Thoracic aorta (tissue), 2 donors: ENCODE data around the gene COL25A1. TPM values are rescaled to one million over a fixed set of nuclear protein-coding genes. Genes with fewer than 3 reads are reported as not detected.

ENCODE experiments used
- ATAC-seq: fragments of 150-250 bp; one replicate; pipeline ENCODE4 v1.8.0; 2017; ENCODE audit warnings: low read depth; ENCODE audit not compliant: insufficient number of reproducible peaks, low FRiP score
- DNase-seq: peaks from one replicate; pipeline ENCODE4 v3.0.0-alpha.2; 2020; ENCODE audit warnings: low spot score
- H3K27ac ChIP-seq, 2 donors: fragments of 200-600 bp; sonication (generic); 1 replicate in 1 of 2; 2 replicates in 1 of 2; pipeline ENCODE4 v1.5.1; 2016; ENCODE audit warnings: mild to moderate bottlenecking in 2 of 2, moderate library complexity in 2 of 2
- H3K27me3 ChIP-seq: fragments of 200-600 bp; sonication (generic); replicated peaks from 2 replicates; pipeline ENCODE4 v1.6.0; 2016; ENCODE audit warnings: mild to moderate bottlenecking; ENCODE audit not compliant: insufficient read depth
- H3K36me3 ChIP-seq: fragments of 200-600 bp; sonication (generic); one replicate; pipeline ENCODE4 v1.5.1; 2016
- H3K4me1 ChIP-seq, 2 donors: fragments of 200-600 bp; sonication (generic); 1 replicate in 1 of 2; 2 replicates in 1 of 2; pipeline versions ENCODE4 v1.5.1 to v1.6.0; 2016; ENCODE audit warnings: low read depth in 2 of 2, mild to moderate bottlenecking in 1 of 2; ENCODE audit not compliant: control insufficient read depth in 1 of 2
- H3K4me3 ChIP-seq: fragments of 200-600 bp; sonication (generic); 2 replicates; pipeline ENCODE4 v1.5.1; 2016; ENCODE audit warnings: mild to moderate bottlenecking
- H3K9me3 ChIP-seq: fragments of 200-600 bp; sonication (generic); 2 replicates; pipeline ENCODE4 v1.5.1; 2016
- CTCF ChIP-seq: fragments of 200-600 bp; sonication (generic); IDR thresholded peaks from one replicate; pipeline ENCODE4 v1.5.1; 2019; ENCODE audit warnings: antibody characterized with exemption
- total RNA-seq, 2 donors: library from RNA; depleted of rRNA; stranded (reverse); fragments of >200 nt; gene quantifications; one replicate each; pipeline versions ENCODE4 v1.1.0 to v1.2.3, GENCODE V29; 2016

The COL25A1 gene
- total RNA-seq, 2 donors from 2014 or later: 0.42 to 0.81 TPM

- H3K4me3 ChIP-seq: no peak overlapping the region
- no peaks in the 10 kb centered on the region for H3K27me3 ChIP-seq
- TF ChIP-seq CTCF: no peak
- ATAC-seq: no peak
- H3K9me3 ChIP-seq: no peaks in the 10 kb centered on the region
- no peaks in the 10 kb centered on the region for H3K36me3 ChIP-seq
- DNase-seq: no peak
- no peak overlapping the region for H3K27ac ChIP-seq
- H3K4me1 ChIP-seq: peaks cover 6 to 9% of the 10 kb centered on the region in 2 donors
Observed at GRCh38 chr4:109218288-109218687, 84.2 kb downstream of the COL25A1 start.

- Histone ChIP-seq H3K4me1 (peaks cover 6 to 9% of the 10 kb centered on the region in 2 donors), H3K27me3 (no peaks in the 10 kb centered on the region), H3K27ac (no peak overlapping the region), H3K9me3 (no peaks in the 10 kb centered on the region), H3K36me3 (no peaks in the 10 kb centered on the region), H3K4me3 (no peak overlapping the region)
- ATAC-seq (no peak), DNase-seq (no peak)
- no peak for TF ChIP-seq CTCF
Observed at GRCh38 chr4:109216085-109216696, 86.3 kb downstream of the COL25A1 start.

GRCh38 chr4:109215506-109215905 lies 87.0 kb downstream of the COL25A1 start:
- DNase-seq (no peak), ATAC-seq (no peak)
- peaks cover 6 to 9% of the 10 kb centered on the region in 2 donors for H3K4me1 ChIP-seq
- TF ChIP-seq CTCF: no peak
- no peak overlapping the region for H3K4me3 ChIP-seq
- H3K9me3 ChIP-seq: no peaks in the 10 kb centered on the region
- H3K36me3 ChIP-seq: no peaks in the 10 kb centered on the region
- no peak overlapping the region for H3K27ac ChIP-seq
- no peaks in the 10 kb centered on the region for H3K27me3 ChIP-seq

- Histone ChIP-seq H3K9me3 (no peaks in the 10 kb centered on the region), H3K27me3 (no peaks in the 10 kb centered on the region), H3K4me1 (peaks cover 6 to 9% of the 10 kb centered on the region in 2 donors), H3K4me3 (no peak overlapping the region), H3K36me3 (no peaks in the 10 kb centered on the region), H3K27ac (no peak overlapping the region)
- ATAC-seq (no peak), DNase-seq (no peak)
- no peak for TF ChIP-seq CTCF
Observed at GRCh38 chr4:109214622-109215301, 87.7 kb downstream of the COL25A1 start.

- Histone ChIP-seq H3K27ac (no peak overlapping the region), H3K4me1 (peaks cover 6 to 9% of the 10 kb centered on the region in 2 donors), H3K9me3 (no peaks in the 10 kb centered on the region), H3K36me3 (no peaks in the 10 kb centered on the region), H3K4me3 (no peak overlapping the region), H3K27me3 (no peaks in the 10 kb centered on the region)
- no peak for TF ChIP-seq CTCF
- DNase-seq: no peak
- no peak for ATAC-seq
Observed at GRCh38 chr4:109213056-109213455, 89.4 kb downstream of the COL25A1 start.
